CD4-positive, alpha-beta T cell treated with Interleukin-21 for 1 hour (primary cell): Measurements from ENCODE around the gene SS18L1.

Source experiments
- DNase-seq: peaks from one replicate; pipeline ENCODE4 v3.0.0-alpha.2; 2020

SS18L1 gene

GRCh38 chr20:62200491-62201172 lies 57.1 kb downstream of the SS18L1 start:
- DNase-seq, result no peak

DNA sequence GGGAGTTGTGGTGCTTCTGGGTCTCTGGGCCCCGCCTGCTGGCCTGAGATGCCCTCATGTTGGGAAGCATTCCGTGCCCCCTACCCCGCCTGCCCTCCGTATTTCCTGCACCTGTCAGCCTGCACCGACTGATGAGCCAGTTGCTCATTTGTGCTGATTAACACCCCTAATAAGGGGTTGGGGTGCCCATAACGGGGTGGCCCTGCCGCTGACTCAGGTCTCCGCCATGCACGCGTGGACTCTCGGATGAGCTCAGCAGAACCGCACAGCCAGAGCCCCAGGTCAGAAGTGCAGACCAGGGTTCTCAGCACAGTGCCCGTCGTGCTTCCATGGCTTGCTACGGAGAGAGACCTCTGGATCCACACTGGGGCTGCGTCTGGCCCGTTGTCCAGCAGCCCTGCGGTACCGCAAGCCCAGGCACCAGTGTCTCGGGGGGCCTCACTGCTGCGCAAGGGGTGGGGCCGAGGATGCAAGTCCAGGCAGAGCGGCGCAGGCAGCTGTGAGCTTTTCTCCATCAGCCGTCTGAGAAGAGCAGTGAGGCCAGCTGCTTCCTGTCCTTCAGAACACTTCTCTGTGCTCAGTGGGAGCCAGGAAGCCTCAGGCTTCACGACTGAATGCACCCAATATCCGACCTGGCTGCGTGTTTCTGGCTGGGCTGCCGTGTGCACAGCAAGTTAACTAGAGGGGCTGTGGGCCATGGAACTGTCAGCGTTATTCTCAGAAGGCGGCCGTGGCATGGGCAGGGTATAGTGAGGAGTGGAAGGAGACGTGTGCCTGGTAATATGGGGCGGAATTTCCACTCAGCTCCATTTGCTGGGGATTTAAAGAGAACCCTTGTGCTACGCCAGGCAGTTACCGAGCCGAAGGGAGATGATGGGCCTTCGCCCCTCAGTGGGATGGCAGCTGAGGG lies 57.9 kb downstream of the SS18L1 start:
- no peak for DNase-seq

DNA sequence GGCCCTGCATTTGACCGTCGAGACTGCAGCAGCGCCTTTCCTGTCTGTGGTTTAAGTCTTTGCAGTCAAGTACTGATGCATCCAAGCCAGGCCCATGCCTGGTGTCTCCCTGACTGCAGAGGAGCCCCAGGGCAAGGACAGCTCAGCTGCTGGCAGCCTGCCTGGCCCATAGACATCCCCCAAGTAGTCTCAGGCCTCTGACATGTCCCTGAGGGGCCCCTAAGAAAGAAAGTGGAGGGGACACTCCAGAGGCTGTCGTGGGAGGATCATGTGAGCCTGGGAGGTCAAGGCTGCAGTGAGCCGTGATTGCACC lies 58.5 kb downstream of the SS18L1 start:
- no peak for DNase-seq

DNA sequence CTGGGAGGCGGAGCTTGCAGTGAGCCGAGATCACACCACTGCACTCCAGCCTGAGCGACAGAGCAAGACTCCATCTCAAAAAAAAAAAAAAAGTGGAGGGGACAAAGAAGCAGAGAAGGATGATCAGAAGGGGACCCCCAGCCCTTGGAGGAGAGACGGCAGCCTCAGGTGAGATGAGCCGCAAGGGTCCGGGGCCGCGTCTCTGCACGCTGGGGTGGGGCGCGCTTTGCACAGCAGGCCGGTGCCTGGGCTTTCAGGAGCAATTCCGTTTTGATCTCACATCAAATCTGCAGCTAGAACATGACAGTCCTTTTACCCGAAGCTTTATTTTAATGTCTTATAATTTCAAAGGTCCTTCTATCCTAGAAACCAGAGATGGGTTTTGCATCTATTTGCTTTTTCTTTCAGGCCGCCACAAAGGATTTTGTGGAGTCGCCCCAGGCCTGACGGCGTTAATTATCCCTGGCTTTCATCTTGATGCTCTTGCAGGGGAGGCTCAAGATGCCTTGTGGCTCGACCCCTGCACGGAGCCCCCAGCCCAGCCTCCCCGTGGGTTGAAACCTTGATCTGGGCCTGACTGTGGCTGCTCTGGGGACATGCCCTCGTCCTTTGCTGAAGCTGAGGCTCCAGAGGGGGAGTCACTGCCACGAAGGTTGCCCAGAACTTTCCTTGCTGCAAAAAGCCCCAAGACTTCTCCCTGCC lies 59.3 kb downstream of the SS18L1 start:
- no peak for DNase-seq

GRCh38 chr20:62203378-62204030 lies 59.9 kb downstream of the SS18L1 start:
- no peak for DNase-seq

GRCh38 chr20:62205618-62206387 lies 62.2 kb downstream of the SS18L1 start:
- no peak for DNase-seq

DNA sequence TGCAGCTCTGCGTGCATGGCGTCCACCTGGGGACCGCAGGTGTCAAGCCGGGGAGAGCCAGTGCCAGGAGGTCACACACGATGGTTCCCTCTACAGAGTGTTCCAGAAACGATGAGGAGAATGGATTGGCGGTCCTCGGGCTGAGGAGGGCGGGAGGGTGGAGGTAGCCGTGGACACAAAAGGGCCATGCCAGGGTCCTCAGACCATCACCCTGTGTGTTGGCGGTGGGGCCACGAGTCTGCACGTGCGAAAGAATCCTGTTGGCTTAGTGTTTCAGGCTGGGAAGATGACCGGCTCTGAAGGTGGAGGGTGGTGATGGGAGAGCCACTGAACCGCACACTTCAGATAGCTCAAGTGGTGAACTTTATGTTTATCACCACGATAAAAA lies 62.8 kb downstream of the SS18L1 start:
- DNase-seq, result no peak

GRCh38 chr20:62208061-62208794 lies 64.7 kb downstream of the SS18L1 start:
- no peak for DNase-seq

DNA sequence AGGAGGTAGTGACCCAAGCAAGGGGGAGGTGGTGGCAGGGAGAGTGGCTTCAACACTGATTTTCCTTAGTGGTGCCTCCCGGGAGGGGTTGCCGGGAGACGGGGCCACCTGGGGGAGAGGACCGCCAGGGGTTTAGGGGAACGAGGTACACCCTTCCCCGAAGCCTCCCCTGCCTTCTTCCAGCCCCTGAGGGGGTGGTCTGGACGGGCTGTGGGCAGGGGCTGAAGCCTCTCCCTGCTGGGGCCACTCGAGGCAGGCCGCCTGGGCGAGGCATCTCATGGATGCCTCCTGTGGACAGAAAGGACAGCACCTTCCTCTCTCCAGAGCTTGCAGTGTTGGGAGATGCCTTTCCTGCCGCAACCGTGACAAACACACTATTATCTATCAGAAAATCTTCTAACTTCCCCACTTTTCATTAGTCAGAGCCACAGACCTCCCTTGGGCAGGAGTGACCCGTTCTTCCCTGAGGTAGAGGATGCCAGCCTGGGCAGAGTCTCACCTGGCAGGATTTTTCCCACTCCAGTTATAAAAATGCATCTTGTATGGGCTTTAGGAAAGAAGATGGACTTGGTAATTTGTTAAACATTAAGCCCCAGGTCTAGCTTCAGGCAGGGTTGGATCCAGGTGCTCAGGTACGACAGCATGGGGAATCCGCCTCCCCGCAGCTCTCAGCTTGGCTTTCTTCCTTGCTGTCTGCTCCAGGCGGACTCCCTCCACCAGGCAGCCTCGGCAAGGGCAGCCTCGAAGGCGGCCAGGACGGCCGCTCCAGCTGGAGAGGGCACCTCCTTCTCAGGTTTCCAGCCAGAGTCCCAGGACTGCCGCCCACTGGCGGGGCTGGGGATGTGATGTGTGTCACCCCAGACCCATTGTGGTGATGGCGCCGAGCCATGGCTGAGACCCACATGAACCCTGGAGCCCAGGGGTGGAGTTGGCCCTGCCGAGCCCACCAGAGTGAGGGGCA lies 65.5 kb downstream of the SS18L1 start:
- no peak for DNase-seq

DNA sequence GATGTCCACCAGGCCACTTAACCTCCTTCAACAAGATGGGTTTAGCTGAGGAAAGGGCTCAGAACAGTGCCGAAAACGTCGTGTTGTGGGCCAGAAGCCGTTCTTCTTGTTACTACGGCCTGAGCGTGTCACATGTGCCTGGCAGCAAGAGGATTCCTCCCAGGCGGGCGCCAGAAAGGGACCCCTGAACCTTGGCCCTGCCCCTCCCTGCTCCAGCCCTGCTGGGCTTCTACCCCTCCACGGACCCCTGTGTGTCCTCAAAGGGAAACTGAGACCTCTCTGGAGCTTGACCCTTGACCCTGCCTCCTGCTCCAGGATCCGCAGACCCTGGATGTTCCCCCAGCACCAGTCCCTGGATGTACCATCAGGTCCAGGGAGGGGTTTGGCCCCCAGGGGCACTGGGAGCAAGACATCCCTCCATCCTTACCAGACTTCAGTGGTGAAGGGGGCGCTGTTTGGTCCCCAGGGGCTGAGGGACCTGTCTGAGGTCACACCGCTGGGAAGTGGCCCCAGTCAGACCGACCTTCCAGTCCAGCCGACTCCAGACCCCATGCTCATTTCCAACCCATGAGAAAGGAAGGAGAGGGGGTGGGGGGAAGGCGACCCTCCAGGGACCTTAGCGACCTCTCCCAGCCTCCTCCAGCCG lies 66.4 kb downstream of the SS18L1 start:
- no peak for DNase-seq

DNA sequence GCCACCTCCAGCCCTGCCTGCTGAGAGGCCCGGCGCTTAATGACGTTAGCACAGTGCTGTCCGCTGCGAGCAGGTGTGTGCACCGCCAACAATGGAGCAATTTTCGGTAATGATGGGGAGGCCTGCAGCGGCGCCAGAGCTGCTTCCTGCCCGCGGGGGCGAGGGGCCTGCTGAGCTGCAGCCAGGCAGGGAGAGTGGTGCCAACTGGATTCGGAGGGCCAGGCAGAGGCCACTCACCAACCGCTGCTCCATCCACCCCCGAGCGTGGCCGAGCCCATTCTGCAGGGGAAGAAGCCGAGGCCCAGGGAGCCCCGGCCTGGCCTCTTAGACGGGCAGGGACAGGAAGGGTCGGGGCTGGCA lies 66.9 kb downstream of the SS18L1 start:
- no peak for DNase-seq

DNA sequence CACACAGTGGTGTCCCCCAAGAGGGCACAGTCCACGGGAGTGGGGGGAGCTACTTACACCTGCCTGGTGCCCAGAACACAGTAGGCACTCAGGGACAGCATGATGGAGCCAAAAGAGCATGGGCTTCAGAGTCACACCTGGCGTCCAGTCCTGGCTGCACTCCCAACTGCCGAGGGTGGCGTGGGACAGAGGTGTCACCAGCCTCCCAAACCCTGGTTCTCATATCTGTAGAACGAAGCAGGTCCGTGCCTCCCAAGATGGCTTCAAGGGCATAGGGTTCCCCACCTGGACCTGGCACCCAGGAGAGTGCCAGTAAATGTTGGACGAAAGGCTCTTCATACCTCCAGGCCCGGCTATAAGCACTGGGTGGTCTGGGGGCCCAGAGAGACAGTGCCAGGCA lies 67.6 kb downstream of the SS18L1 start:
- no peak for DNase-seq

DNA sequence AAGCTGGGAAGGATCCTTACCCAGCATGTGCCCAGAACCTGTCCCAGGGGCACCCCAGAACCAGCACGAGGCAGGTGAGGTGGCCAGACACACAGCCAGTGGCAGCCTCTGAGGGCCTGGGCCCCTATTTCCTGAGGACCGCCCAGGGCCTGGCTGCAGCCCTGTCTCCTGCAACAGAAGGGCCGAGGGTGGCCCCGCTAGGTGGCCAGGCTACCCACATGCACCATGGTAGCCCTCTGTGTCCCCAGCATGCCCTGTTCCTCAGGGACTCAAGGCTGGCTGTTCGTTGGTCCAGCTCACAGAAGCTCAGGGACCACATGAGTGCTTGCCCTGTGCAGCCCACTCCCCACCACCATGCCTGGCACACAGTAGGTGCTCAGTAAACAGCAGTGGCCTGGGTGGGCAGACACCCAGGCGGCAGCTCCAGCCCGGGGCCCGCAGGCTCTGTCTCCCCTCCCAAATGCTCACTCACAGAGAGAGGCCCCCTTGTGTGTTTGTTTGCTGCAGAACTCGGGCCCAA lies 68.3 kb downstream of the SS18L1 start:
- DNase-seq, result no peak

- no peak for DNase-seq
These were observed 68.7 kb downstream of the SS18L1 start for GRCh38 chr20:62212299-62212698.

DNA sequence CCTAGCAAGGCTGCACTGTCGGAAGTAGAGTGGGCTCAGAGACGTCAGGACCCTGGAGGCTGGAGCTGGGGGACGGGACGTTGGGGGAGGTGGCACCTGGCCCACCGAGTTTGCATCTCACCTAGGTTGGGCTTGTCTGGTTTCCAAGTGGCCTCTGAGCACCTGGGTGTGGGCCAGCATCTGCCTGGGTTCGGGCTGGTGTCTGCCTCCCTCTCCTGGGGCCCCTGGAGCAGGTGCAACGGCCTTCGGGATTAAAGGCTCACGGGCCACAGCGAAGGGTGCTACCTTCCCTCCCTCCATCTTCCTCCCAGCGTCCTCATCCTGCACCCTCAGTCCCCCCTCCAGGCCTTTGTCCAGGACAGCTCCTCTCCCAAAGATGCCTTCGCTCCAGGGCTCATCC lies 70.5 kb downstream of the SS18L1 start:
- DNase-seq, result no peak

- no peak for DNase-seq
These were observed 71.7 kb downstream of the SS18L1 start for GRCh38 chr20:62215020-62215990.

DNA sequence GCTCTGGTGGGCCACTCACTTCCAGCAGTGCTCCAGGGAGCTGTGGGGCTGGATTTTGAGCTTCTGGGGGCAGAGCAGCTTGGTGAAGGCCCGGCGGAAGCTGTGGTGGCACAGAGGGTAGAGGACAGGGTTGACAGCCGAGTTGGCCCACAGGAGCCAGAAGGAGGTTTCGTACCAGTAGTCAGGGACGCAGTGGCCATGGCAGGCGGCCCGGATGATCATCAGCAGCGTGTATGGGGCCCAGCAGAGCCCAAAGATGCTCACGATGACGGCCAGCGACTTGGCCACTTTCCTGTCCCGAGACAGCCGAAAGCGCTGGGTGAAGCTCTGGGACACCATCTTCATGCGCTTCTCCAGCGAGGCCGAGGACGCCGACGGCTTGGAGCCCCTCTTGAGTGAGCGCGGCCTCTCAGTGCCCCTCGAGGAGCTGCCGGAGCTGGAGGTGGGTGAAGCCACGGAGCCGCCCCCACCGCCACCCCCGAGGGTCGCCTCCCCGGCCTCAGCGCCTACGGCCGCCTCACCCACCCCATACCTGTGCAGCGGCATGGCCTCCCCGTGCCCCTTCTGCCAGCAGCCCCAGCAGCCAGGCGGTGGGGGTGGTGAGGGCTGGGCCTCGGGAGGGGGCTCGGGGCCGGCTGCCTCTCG lies 72.5 kb downstream of the SS18L1 start:
- DNase-seq, result no peak
